Neutrophil (primary cell): ENCODE data around the gene HNF4A.

ENCODE experiments used
- H3K27ac ChIP-seq: fragments of 200-600 bp; sonication (generic); 2 replicates; pipeline ENCODE4 v1.5.1; 2016; ENCODE audit warnings: mild to moderate bottlenecking, moderate library complexity
- H3K27me3 ChIP-seq: fragments of 200-600 bp; sonication (generic); 2 replicates; pipeline ENCODE4 v1.6.0; 2016; ENCODE audit warnings: mild to moderate bottlenecking
- H3K36me3 ChIP-seq: fragments of 200-600 bp; sonication (generic); 2 replicates; pipeline ENCODE4 v1.5.1; 2017
- H3K4me1 ChIP-seq, 2 experiments: fragments of 200-600 bp in 1 of 2; sonication (generic) in 1 of 2; 1 replicate in 1 of 2; 2 replicates in 1 of 2; pipeline versions ENCODE4 v1.5.1 to v1.6.1; 2013 to 2016; ENCODE audit warnings: low read depth in 1 of 2, low read length in 1 of 2, mild to moderate bottlenecking in 1 of 2, moderate library complexity in 1 of 2; ENCODE audit not compliant: control insufficient read depth in 1 of 2, insufficient read depth in 1 of 2
- H3K4me3 ChIP-seq, 2 experiments: fragments of 200-600 bp in 1 of 2; sonication (generic) in 1 of 2; 1 replicate in 1 of 2; 2 replicates in 1 of 2; pipeline ENCODE4 v1.5.1; 2013 to 2016; ENCODE audit warnings: low read depth in 1 of 2, low read length in 1 of 2, mild to moderate bottlenecking in 1 of 2, moderate library complexity in 1 of 2
- H3K9me3 ChIP-seq: fragments of 200-600 bp; sonication (generic); 2 replicates; pipeline ENCODE4 v1.5.1; 2016
- TF ChIP-seq, protein P1 (sequence below): fragments of 200-600 bp; sonication (generic); IDR thresholded peaks from 2 replicates; pipeline ENCODE4 v1.5.1; 2016; ENCODE audit warnings: antibody characterized with exemption

Gene HNF4A

DNA sequence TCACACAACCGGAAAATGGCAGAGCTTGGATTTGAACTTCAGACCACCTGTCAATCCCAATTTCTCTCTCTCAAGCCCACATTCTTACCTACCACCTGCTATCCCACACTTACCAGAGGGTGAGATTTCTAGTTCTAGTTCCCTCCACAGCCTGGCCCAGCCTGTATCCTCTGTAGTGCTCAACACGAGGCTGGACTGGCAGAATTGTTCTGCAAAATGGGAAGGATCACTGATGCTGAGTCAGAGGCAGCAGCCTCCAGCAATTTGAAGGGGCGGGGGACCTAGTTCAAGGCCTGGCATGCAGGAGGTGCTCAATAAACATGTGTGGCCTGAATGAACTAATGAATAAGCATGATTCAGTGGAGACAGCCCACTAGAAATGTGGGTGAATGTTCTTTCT is 66.6 kb downstream of the HNF4A start:
- H3K4me3 ChIP-seq: no peak overlapping the region
- H3K9me3 ChIP-seq: no peaks in the 10 kb centered on the region
- no peaks in the 10 kb centered on the region for H3K4me1 ChIP-seq
- H3K27me3 ChIP-seq: peaks cover 22% of the 10 kb centered on the region
- TF ChIP-seq, protein P1, sequence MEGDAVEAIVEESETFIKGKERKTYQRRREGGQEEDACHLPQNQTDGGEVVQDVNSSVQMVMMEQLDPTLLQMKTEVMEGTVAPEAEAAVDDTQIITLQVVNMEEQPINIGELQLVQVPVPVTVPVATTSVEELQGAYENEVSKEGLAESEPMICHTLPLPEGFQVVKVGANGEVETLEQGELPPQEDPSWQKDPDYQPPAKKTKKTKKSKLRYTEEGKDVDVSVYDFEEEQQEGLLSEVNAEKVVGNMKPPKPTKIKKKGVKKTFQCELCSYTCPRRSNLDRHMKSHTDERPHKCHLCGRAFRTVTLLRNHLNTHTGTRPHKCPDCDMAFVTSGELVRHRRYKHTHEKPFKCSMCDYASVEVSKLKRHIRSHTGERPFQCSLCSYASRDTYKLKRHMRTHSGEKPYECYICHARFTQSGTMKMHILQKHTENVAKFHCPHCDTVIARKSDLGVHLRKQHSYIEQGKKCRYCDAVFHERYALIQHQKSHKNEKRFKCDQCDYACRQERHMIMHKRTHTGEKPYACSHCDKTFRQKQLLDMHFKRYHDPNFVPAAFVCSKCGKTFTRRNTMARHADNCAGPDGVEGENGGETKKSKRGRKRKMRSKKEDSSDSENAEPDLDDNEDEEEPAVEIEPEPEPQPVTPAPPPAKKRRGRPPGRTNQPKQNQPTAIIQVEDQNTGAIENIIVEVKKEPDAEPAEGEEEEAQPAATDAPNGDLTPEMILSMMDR: no peak
- H3K27ac ChIP-seq: no peak overlapping the region
- no peaks in the 10 kb centered on the region for H3K36me3 ChIP-seq

DNA sequence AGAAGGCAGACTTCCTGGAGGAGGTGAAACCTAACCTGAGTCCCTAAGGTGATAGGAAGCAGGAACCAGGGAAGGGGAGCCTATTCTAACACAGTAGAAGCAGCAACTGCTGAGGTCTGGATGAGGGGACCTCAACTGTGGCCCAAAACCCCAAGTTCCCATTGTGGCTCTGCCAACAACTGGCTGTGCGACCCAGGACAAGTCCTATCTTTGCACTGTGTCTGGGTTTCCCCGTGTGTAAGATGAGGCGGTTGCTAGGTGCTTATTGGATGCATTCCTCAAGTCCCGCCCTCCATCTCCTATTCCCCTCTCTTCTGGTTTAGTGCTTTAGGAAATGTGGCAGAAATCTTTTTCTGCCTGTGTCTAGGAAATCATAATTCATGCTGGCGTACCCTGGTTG is 68.0 kb downstream of the HNF4A start:
- H3K4me3 ChIP-seq: no peak overlapping the region
- H3K4me1 ChIP-seq: no peaks in the 10 kb centered on the region
- TF ChIP-seq, protein P1: no peak
- H3K9me3 ChIP-seq: no peaks in the 10 kb centered on the region
- no peak overlapping the region for H3K27ac ChIP-seq
- no peaks in the 10 kb centered on the region for H3K36me3 ChIP-seq
- peaks cover 22% of the 10 kb centered on the region for H3K27me3 ChIP-seq

DNA sequence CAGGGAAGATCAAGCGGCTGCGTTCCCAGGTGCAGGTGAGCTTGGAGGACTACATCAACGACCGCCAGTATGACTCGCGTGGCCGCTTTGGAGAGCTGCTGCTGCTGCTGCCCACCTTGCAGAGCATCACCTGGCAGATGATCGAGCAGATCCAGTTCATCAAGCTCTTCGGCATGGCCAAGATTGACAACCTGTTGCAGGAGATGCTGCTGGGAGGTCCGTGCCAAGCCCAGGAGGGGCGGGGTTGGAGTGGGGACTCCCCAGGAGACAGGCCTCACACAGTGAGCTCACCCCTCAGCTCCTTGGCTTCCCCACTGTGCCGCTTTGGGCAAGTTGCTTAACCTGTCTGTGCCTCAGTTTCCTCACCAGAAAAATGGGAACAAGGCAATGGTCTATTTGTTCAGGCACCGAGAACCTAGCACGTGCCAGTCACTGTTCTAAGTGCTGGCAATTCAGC is 68.6 kb downstream of the HNF4A start:
- TF ChIP-seq, protein P1: no peak
- Histone ChIP-seq H3K9me3 (no peaks in the 10 kb centered on the region), H3K27me3 (peaks cover 22% of the 10 kb centered on the region), H3K4me1 (no peaks in the 10 kb centered on the region), H3K4me3 (no peak overlapping the region), H3K27ac (no peak overlapping the region), H3K36me3 (no peaks in the 10 kb centered on the region)

DNA sequence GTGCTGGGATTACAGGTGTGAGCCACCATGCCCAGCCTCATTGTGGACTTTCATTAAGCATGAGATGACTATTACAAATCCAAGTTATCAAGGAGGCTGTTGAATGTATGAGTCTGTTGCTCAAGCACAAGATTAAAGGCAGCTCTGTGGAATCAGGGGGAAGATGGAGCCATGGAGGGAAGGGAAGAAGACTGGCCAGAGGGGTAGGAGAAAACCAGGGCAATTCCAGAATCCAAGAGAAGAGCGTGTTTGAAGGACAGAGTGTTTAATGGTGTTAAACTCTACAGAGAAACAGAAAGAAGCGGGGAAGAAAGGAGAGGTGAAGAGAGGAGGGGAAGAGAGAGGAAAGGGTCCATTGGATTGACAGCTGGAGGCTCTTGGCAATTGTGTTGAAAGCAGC is 70.4 kb downstream of the HNF4A start:
- H3K36me3 ChIP-seq: no peaks in the 10 kb centered on the region
- H3K4me1 ChIP-seq: no peaks in the 10 kb centered on the region
- peaks cover 22% of the 10 kb centered on the region for H3K27me3 ChIP-seq
- H3K4me3 ChIP-seq: no peak overlapping the region
- TF ChIP-seq, protein P1: no peak
- H3K9me3 ChIP-seq: no peaks in the 10 kb centered on the region
- no peak overlapping the region for H3K27ac ChIP-seq

DNA sequence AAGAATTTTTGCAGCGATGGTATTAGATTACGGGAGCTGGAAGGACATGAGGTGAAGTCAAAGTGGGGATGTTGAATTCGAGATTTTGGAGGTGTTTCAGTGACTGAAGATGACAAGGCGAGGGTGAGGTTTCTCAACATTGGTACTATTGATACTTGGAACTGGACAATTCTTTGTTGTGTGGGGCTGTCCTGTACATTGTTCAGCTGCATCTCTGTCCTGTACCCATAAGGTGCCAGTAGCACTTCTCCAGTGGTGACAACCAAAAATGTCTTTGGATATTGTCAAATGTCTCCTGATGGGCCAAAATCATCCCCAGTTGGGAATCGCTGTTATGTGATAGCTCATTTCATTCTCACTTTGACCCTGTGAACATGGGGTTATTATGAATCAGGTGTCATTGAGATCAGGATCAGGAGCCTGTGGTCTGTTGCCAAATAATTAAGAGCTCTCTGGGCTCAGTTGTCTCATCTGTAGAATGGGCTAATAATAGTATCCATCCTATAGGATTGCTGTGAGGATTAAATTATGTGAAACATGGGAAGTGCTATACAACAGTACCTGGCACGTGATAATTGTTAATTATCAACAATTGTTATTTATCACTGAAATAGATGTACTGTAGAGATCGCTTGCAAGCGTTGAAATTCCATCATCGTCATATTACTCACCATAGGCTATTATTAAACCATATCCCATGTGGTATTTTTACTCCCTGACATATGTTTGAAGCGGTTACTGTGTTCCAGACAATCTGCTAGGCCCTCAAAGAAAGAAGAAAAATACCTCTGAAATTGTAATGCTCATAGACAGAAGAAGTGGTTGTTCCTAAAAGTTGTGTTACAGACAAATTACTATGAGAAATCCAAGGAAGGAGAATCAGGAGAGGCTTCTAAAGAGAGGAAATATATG is 71.6 kb downstream of the HNF4A start:
- H3K27me3 ChIP-seq: peaks cover 22% of the 10 kb centered on the region
- H3K4me1 ChIP-seq: no peaks in the 10 kb centered on the region
- H3K4me3 ChIP-seq: no peak overlapping the region

More for the DNA sequence above, 71.6 kb downstream of the HNF4A start:
- TF ChIP-seq, protein P1: no peak
- Histone ChIP-seq H3K9me3 (no peaks in the 10 kb centered on the region), H3K36me3 (no peaks in the 10 kb centered on the region), H3K27ac (no peak overlapping the region)
